OCI-LY1 (cell line): ENCODE data around the gene KLHL29.

Source experiments
- H2AFZ ChIP-seq: fragments of 200-600 bp; sonication (generic), shearing (Covaris generic); 2 replicates; pipeline ENCODE4 v1.6.0; 2014; ENCODE audit warnings: antibody characterized with exemption, mild to moderate bottlenecking, low read length
- H3F3A ChIP-seq: fragments of 200-600 bp; sonication (generic), shearing (Covaris generic); 2 replicates; pipeline ENCODE4 v1.6.0; 2014; ENCODE audit warnings: mild to moderate bottlenecking, antibody characterized with exemption, low read length, moderate library complexity; ENCODE audit not compliant: insufficient read depth
- H3K27ac ChIP-seq: fragments of 200-600 bp; sonication (generic); 2 replicates; pipeline ENCODE4 v1.5.1; 2014; ENCODE audit warnings: low read length, mixed run types, mild to moderate bottlenecking, low read depth; ENCODE audit not compliant: poor library complexity, severe bottlenecking
- H3K27me3 ChIP-seq: fragments of 200-600 bp; sonication (generic); 2 replicates; pipeline ENCODE4 v1.6.0; 2014; ENCODE audit warnings: antibody characterized with exemption, mild to moderate bottlenecking, low read length, moderate library complexity; ENCODE audit not compliant: insufficient read depth
- H3K36me3 ChIP-seq: fragments of 200-600 bp; sonication (generic); 2 replicates; pipeline ENCODE4 v1.6.1; 2014; ENCODE audit warnings: mild to moderate bottlenecking, antibody characterized with exemption, low read length, moderate library complexity, mixed read lengths; ENCODE audit not compliant: insufficient read depth
- H3K4me1 ChIP-seq: fragments of 200-600 bp; sonication (generic); 2 replicates; pipeline ENCODE4 v1.5.1; 2014; ENCODE audit warnings: mild to moderate bottlenecking, low read length, moderate library complexity; ENCODE audit not compliant: insufficient read depth, severe bottlenecking
- H3K4me2 ChIP-seq: fragments of 200-600 bp; sonication (generic), shearing (Covaris generic); 2 replicates; pipeline ENCODE4 v1.6.1; 2014; ENCODE audit warnings: low read length
- H3K4me3 ChIP-seq: fragments of 200-600 bp; sonication (generic); 2 replicates; pipeline ENCODE4 v1.5.1; 2014; ENCODE audit warnings: low read length, low read depth, mild to moderate bottlenecking, mixed read lengths; ENCODE audit not compliant: poor library complexity, severe bottlenecking
- H3K79me2 ChIP-seq: fragments of 200-600 bp; shearing (Covaris generic); 2 replicates; pipeline ENCODE4 v1.6.1; 2016; ENCODE audit warnings: mixed run types, low read length, mixed read lengths; ENCODE audit not compliant: insufficient read depth
- H3K9ac ChIP-seq: fragments of 200-600 bp; sonication (generic), shearing (Covaris generic); 2 replicates; pipeline ENCODE4 v1.6.1; 2014; ENCODE audit warnings: mild to moderate bottlenecking, low read length, mixed read lengths
- H3K9me2 ChIP-seq: fragments of 200-600 bp; sonication (generic), shearing (Covaris generic); 2 replicates; pipeline ENCODE4 v1.6.1; 2014; ENCODE audit warnings: low read depth, mild to moderate bottlenecking, low read length, mixed read lengths
- H3K9me3 ChIP-seq: fragments of 200-600 bp; shearing (Covaris generic); 2 replicates; pipeline ENCODE4 v1.6.1; 2014; ENCODE audit warnings: low read length, mixed read lengths
- H4K20me1 ChIP-seq: fragments of 200-600 bp; sonication (generic), shearing (Covaris generic); 2 replicates; pipeline ENCODE4 v1.6.0; 2016; ENCODE audit warnings: mild to moderate bottlenecking, low read length; ENCODE audit not compliant: insufficient read depth
- CTCF ChIP-seq: fragments of 200-600 bp; sonication (generic), shearing (Covaris generic); IDR thresholded peaks from 2 replicates; pipeline ENCODE4 v1.5.1; 2017; ENCODE audit warnings: mild to moderate bottlenecking, antibody characterized with exemption, low read length, moderate library complexity, mixed read lengths
- EZH2 ChIP-seq: fragments of 200-600 bp; sonication (generic), shearing (Covaris generic); IDR thresholded peaks from 2 replicates; pipeline ENCODE4 v1.8.0; 2017; ENCODE audit warnings: borderline replicate concordance, mixed run types, mild to moderate bottlenecking, antibody characterized with exemption, low read length, moderate library complexity, mixed read lengths

Gene KLHL29

GRCh38 chr2:23487735-23488492 lies 102.9 kb downstream of the KLHL29 start:
- no peaks in the 10 kb centered on the region for H3K36me3 ChIP-seq
- H4K20me1 ChIP-seq, result no peaks in the 10 kb centered on the region
- no peak overlapping the region for H3K4me3 ChIP-seq
- H3K4me1 ChIP-seq, result no peaks in the 10 kb centered on the region
- no peaks in the 10 kb centered on the region for H3F3A ChIP-seq
- no peaks in the 10 kb centered on the region for H3K9me2 ChIP-seq
- H3K79me2 ChIP-seq, result no peaks in the 10 kb centered on the region
- H3K27me3 ChIP-seq, result 0 out of 2 replicates have a peak, but pooled peaks cover 3% of the 10 kb centered on the region
- no peak overlapping the region for H2AFZ ChIP-seq
- no peak overlapping the region for H3K27ac ChIP-seq
- H3K9me3 ChIP-seq, result no peaks in the 10 kb centered on the region
- no peak for TF ChIP-seq CTCF
- no peak for TF ChIP-seq EZH2
- H3K9ac ChIP-seq, result no peak overlapping the region
- no peak overlapping the region for H3K4me2 ChIP-seq

GRCh38 chr2:23488584-23488983 lies 103.6 kb downstream of the KLHL29 start:
- H3K27me3 ChIP-seq, result 0 out of 2 replicates have a peak, but pooled peaks cover 3% of the 10 kb centered on the region
- H3K4me2 ChIP-seq, result no peak overlapping the region
- no peaks in the 10 kb centered on the region for H4K20me1 ChIP-seq
- H3K9me2 ChIP-seq, result no peaks in the 10 kb centered on the region
- H3K4me3 ChIP-seq, result no peak overlapping the region
- no peaks in the 10 kb centered on the region for H3K4me1 ChIP-seq
- H3F3A ChIP-seq, result no peaks in the 10 kb centered on the region
- no peaks in the 10 kb centered on the region for H3K9me3 ChIP-seq
- no peaks in the 10 kb centered on the region for H3K79me2 ChIP-seq
- no peaks in the 10 kb centered on the region for H3K36me3 ChIP-seq
- no peak overlapping the region for H3K9ac ChIP-seq
- H2AFZ ChIP-seq, result no peak overlapping the region
- no peak overlapping the region for H3K27ac ChIP-seq
- TF ChIP-seq EZH2, result no peak

- H3K4me1 ChIP-seq, result no peaks in the 10 kb centered on the region
- H3K4me2 ChIP-seq, result no peak overlapping the region
- H3K36me3 ChIP-seq, result no peaks in the 10 kb centered on the region
Measured at GRCh38 chr2:23489471-23490322, 104.7 kb downstream of the KLHL29 start.

More at GRCh38 chr2:23489471-23490322, 104.7 kb downstream of the KLHL29 start:
- no peaks in the 10 kb centered on the region for H3K9me3 ChIP-seq
- TF ChIP-seq EZH2 (no peak), CTCF (no peak)
- no peaks in the 10 kb centered on the region for H3F3A ChIP-seq
- no peaks in the 10 kb centered on the region for H3K9me2 ChIP-seq
- H3K79me2 ChIP-seq, result no peaks in the 10 kb centered on the region
- H3K27ac ChIP-seq, result no peak overlapping the region
- H4K20me1 ChIP-seq, result no peaks in the 10 kb centered on the region
- H3K9ac ChIP-seq, result no peak overlapping the region
- 0 out of 2 replicates have a peak, but pooled peaks cover 3% of the 10 kb centered on the region for H3K27me3 ChIP-seq
- H3K4me3 ChIP-seq, result no peak overlapping the region
- H2AFZ ChIP-seq, result no peak overlapping the region
